ENCODE data around the gene CD300LG.
A peak's percentile ranks its signal among the peaks of the same experiment; 100 is the strongest.
"Not testable (repeated sequence)": the region's sequence is repeated elsewhere in the genome, so short reads cannot be mapped to it uniquely, and the experiment has no call there.

Gene CD300LG

GRCh38 chr17:43878260-43879175 lies 31.5 kb downstream of the CD300LG start:
- DNase-seq (ENCODE audit: low read depth, low spot score): peak; percentile 33

- DNase-seq (ENCODE audit: low read depth, low spot score): no peak
Measured at GRCh38 chr17:43879723-43880419, 32.9 kb downstream of the CD300LG start.

- DNase-seq (ENCODE audit: low read depth, low spot score): no peak
Measured at GRCh38 chr17:43880420-43880991, 33.5 kb downstream of the CD300LG start.

GRCh38 chr17:43881181-43881580 lies 34.2 kb downstream of the CD300LG start:
- DNase-seq (ENCODE audit: low read depth, low spot score): no peak

- no peak for DNase-seq (ENCODE audit: low read depth, low spot score)
Measured at GRCh38 chr17:43881758-43882505, 35.0 kb downstream of the CD300LG start.

GRCh38 chr17:43882761-43883415 lies 35.9 kb downstream of the CD300LG start:
- DNase-seq (ENCODE audit: low read depth, low spot score): no peak

- no peak for DNase-seq (ENCODE audit: low read depth, low spot score)
Measured at GRCh38 chr17:43888548-43888947, 41.6 kb downstream of the CD300LG start.

- no peak for DNase-seq (ENCODE audit: low read depth, low spot score)
Measured at GRCh38 chr17:43890240-43890639, 43.3 kb downstream of the CD300LG start.

GRCh38 chr17:43891851-43892646 lies 45.1 kb downstream of the CD300LG start:
- no peak for DNase-seq (ENCODE audit: low read depth, low spot score)

GRCh38 chr17:43892647-43892952 lies 45.6 kb downstream of the CD300LG start:
- no peak for DNase-seq (ENCODE audit: low read depth, low spot score)

GRCh38 chr17:43894494-43894893 lies 47.5 kb downstream of the CD300LG start:
- not testable (repeated sequence) for DNase-seq (ENCODE audit: low read depth, low spot score)

GRCh38 chr17:43897831-43898230 lies 50.9 kb downstream of the CD300LG start:
- no peak for DNase-seq (ENCODE audit: low read depth, low spot score)

GRCh38 chr17:43898446-43898845 lies 51.5 kb downstream of the CD300LG start:
- no peak for DNase-seq (ENCODE audit: low read depth, low spot score)

- peak; percentile 39 for DNase-seq (ENCODE audit: low read depth, low spot score)
Measured at GRCh38 chr17:43900183-43900857, 53.3 kb downstream of the CD300LG start.

- DNase-seq (ENCODE audit: low read depth, low spot score): no peak
Measured at GRCh38 chr17:43900858-43901754, 54.1 kb downstream of the CD300LG start.

- no peak for DNase-seq (ENCODE audit: low read depth, low spot score)
Measured at GRCh38 chr17:43901861-43902589, 55.0 kb downstream of the CD300LG start.

- no peak for DNase-seq (ENCODE audit: low read depth, low spot score)
Measured at GRCh38 chr17:43905400-43905984, 58.5 kb downstream of the CD300LG start.
